Osteocyte (in vitro differentiated cells): ENCODE data around the gene LAD1. TPM values are rescaled to one million over a fixed set of nuclear protein-coding genes. Genes with fewer than 3 reads are reported as not detected.

Source experiments
- DNase-seq: peaks from one replicate; pipeline ENCODE4 v3.0.0; 2021; ENCODE audit warnings: mixed read lengths; ENCODE audit not compliant: unreplicated experiment; ENCODE audit errors: extremely low spot score
- H3K27ac Mint-ChIP-seq: one replicate; pipeline ENCODE4 v1.8.0; 2021; ENCODE audit warnings: mild to moderate bottlenecking, mixed read lengths; ENCODE audit not compliant: unreplicated experiment
- H3K27me3 Mint-ChIP-seq: one replicate; pipeline ENCODE4 v1.8.0; 2021; ENCODE audit warnings: mixed read lengths; ENCODE audit not compliant: unreplicated experiment
- H3K36me3 Mint-ChIP-seq: one replicate; pipeline ENCODE4 v1.8.0; 2021; ENCODE audit warnings: mixed read lengths; ENCODE audit not compliant: unreplicated experiment
- H3K4me1 Mint-ChIP-seq: one replicate; pipeline ENCODE4 v1.8.0; 2021; ENCODE audit warnings: mixed read lengths; ENCODE audit not compliant: unreplicated experiment
- H3K4me3 Mint-ChIP-seq: one replicate; pipeline ENCODE4 v1.8.0; 2021; ENCODE audit warnings: mild to moderate bottlenecking, moderate library complexity, mixed read lengths; ENCODE audit not compliant: unreplicated experiment
- H3K9me3 Mint-ChIP-seq: one replicate; pipeline ENCODE4 v1.8.0; 2021; ENCODE audit warnings: mixed read lengths; ENCODE audit not compliant: unreplicated experiment
- CTCF ChIP-seq: fragments of 200-600 bp; sonication (generic); IDR thresholded peaks from 2 replicates; pipeline ENCODE4 v1.5.0; 2021; ENCODE audit warnings: antibody characterized with exemption, mild to moderate bottlenecking, moderate library complexity
- total RNA-seq: library from RNA; stranded (reverse); gene quantifications from 2 replicates; pipeline ENCODE4 v1.2.1, GENCODE V29; 2021

LAD1 gene
- total RNA-seq, 1 donor from 2014 or later, result 0.16 TPM

DNA sequence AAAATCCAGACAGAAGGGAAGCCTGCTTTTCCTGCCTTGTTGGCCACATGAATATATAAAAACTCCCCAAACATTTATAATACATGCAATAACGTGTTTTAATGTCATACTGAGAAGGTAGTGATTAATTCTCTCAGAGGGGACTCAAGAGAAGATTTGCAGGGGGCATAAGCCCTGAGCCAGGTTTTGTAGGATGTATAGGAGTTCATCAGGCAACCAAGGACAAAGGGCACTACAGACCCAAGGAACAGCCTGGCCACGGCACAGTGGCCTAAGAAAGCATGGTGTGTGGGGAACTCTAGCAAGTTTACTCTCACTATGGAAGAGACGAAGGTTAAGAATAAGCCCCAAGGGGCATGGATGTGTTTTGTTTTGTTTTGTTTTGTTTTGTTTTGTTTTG, 37.8 kb upstream of the LAD1 start:
- Mint-ChIP-seq H3K4me1 (peaks cover 7% of the 10 kb centered on the region), H3K9me3 (peaks cover 11% of the 10 kb centered on the region), H3K36me3 (peaks cover 3% of the 10 kb centered on the region), H3K4me3 (no peak overlapping the region), H3K27me3 (no peaks in the 10 kb centered on the region), H3K27ac (no peak overlapping the region)
- no peak for TF ChIP-seq CTCF
- no peak for DNase-seq

DNA sequence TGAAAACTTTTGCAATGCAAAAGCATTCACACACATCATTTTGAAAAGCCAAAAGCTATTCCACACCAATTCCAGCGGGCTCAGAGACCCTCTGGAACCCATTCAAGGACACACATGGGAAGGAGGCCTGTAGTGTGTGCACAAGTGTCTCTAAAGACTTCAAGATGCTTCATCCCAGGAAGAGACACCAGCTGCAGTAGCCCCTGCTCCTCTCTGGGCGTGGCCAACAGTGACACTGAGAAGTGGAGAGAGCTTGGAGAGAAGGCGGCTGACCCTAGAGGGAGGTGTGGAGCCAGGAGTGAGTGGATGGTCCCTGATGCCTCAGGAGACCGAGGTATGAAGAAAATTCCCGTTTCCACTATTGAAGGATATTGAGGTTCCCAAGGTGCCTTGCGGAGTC, 37.3 kb upstream of the LAD1 start:
- peaks cover 7% of the 10 kb centered on the region for H3K4me1 Mint-ChIP-seq
- H3K27me3 Mint-ChIP-seq, result no peaks in the 10 kb centered on the region
- H3K9me3 Mint-ChIP-seq, result peaks cover 9% of the 10 kb centered on the region
- DNase-seq, result no peak
- H3K27ac Mint-ChIP-seq, result no peak overlapping the region
- peaks cover 3% of the 10 kb centered on the region for H3K36me3 Mint-ChIP-seq
- H3K4me3 Mint-ChIP-seq, result no peak overlapping the region
- no peak for TF ChIP-seq CTCF

GRCh38 chr1:201434266-201434665, 35.1 kb upstream of the LAD1 start:
- peaks cover 3% of the 10 kb centered on the region for H3K36me3 Mint-ChIP-seq
- no peak overlapping the region for H3K27ac Mint-ChIP-seq
- no peaks in the 10 kb centered on the region for H3K27me3 Mint-ChIP-seq
- no peaks in the 10 kb centered on the region for H3K9me3 Mint-ChIP-seq
- no peak overlapping the region for H3K4me3 Mint-ChIP-seq
- peaks cover 4% of the 10 kb centered on the region for H3K4me1 Mint-ChIP-seq
- TF ChIP-seq CTCF, result no peak
- no peak for DNase-seq

DNA sequence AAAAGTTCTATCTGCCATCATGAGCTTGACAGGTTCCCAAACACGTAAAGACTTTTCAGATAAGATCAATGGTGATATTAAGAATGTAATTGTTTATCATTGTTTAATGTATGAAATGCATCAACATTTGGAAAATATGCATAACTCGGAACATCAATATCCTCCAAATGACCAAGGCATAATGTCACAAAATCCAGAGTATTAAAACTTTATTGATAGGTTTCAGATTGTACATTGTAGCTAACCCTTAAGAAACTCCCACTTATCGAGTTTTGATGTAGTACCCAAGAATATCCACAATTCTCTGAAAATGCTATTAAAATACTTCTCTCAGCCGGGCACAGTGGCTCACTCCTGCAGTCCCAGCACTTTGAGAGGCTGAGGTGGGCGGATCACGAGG, 34.5 kb upstream of the LAD1 start:
- peaks cover 4% of the 10 kb centered on the region for H3K4me1 Mint-ChIP-seq
- no peaks in the 10 kb centered on the region for H3K9me3 Mint-ChIP-seq
- TF ChIP-seq CTCF, result no peak
- peaks cover 3% of the 10 kb centered on the region for H3K36me3 Mint-ChIP-seq
- DNase-seq, result no peak
- H3K27me3 Mint-ChIP-seq, result no peaks in the 10 kb centered on the region
- H3K27ac Mint-ChIP-seq, result no peak overlapping the region
- no peak overlapping the region for H3K4me3 Mint-ChIP-seq

GRCh38 chr1:201430776-201431175, 31.7 kb upstream of the LAD1 start:
- H3K4me3 Mint-ChIP-seq, result no peak overlapping the region
- TF ChIP-seq CTCF, result no peak
- peaks cover 1% of the 10 kb centered on the region for H3K4me1 Mint-ChIP-seq
- no peak for DNase-seq
- no peak overlapping the region for H3K27ac Mint-ChIP-seq
- no peaks in the 10 kb centered on the region for H3K9me3 Mint-ChIP-seq
- no peaks in the 10 kb centered on the region for H3K27me3 Mint-ChIP-seq
- H3K36me3 Mint-ChIP-seq, result no peaks in the 10 kb centered on the region
